HepG2 (cell line): ENCODE results near the gene ULBP1. TPM values are rescaled to one million over a fixed set of nuclear protein-coding genes. Genes with fewer than 3 reads are reported as not detected.
A peak's percentile ranks its signal among the peaks of the same experiment; 100 is the strongest.

ENCODE experiments used
- CENPT ChIP-seq: sonication (generic); formaldehyde crosslinking; IDR thresholded peaks from 2 replicates; pipeline ENCODE4 v1.8.0; 2022; ENCODE audit warnings: low read depth, mild to moderate bottlenecking, moderate library complexity, missing genetic modification reagents
- E2F5 ChIP-seq: sonication (generic); formaldehyde crosslinking; conservative IDR thresholded peaks from 2 replicates; pipeline ENCODE4 v1.4.0; 2020; ENCODE audit warnings: missing genetic modification reagents
- FIP1L1 ChIP-seq: fragments of 200-400 bp; formaldehyde crosslinking; IDR thresholded peaks from 2 replicates; pipeline ENCODE4 v1.6.1; 2018; ENCODE audit warnings: low read depth, mild to moderate bottlenecking, low read length, moderate library complexity, borderline replicate concordance; ENCODE audit not compliant: insufficient read depth
- HNF4G ChIP-seq, 2 experiments: sonication (generic) in 1 of 2; formaldehyde crosslinking in 1 of 2; IDR thresholded peaks; 2 replicates each; pipeline versions ENCODE4 v1.4.0 to v1.6.1; 2011 to 2020; ENCODE audit warnings: borderline replicate concordance in 2 of 2, low read depth in 2 of 2, mild to moderate bottlenecking in 2 of 2, low read length in 1 of 2, missing genetic modification reagents in 1 of 2, moderate library complexity in 1 of 2
- ISX ChIP-seq: sonication (generic); formaldehyde crosslinking; conservative IDR thresholded peaks from 2 replicates; pipeline ENCODE4 v1.5.0; 2020; ENCODE audit warnings: missing genetic modification reagents
- MLLT10 ChIP-seq: sonication (generic); formaldehyde crosslinking; IDR thresholded peaks from 2 replicates; pipeline ENCODE4 v1.4.0; 2020; ENCODE audit warnings: missing genetic modification reagents
- MXI1 ChIP-seq: IDR thresholded peaks from 3 replicates; pipeline ENCODE4 v1.6.1; 2012; ENCODE audit warnings: low read depth, low read length, inconsistent platforms, borderline replicate concordance
- NCOA1 ChIP-seq: sonication (generic); formaldehyde crosslinking; IDR thresholded peaks from 2 replicates; pipeline ENCODE4 v1.9.0; 2021; ENCODE audit warnings: missing genetic modification reagents
- NR2F1 ChIP-seq, 2 experiments: fragments of 450-650 bp in 1 of 2; formaldehyde crosslinking in 1 of 2; IDR thresholded peaks; 2 replicates each; pipeline versions ENCODE4 v1.5.0 to v1.6.1; 2016 to 2020; ENCODE audit warnings: mild to moderate bottlenecking in 1 of 2, missing compliant biosample characterization in 1 of 2, missing genetic modification reagents in 1 of 2, moderate library complexity in 1 of 2
- REPIN1 ChIP-seq: sonication (generic); formaldehyde crosslinking; IDR thresholded peaks from 2 replicates; pipeline ENCODE4 v1.8.0; 2022; ENCODE audit warnings: missing genetic modification reagents, low read depth, mild to moderate bottlenecking, borderline replicate concordance
- SIN3A ChIP-seq: IDR thresholded peaks from 2 replicates; pipeline ENCODE4 v1.6.1; 2011; ENCODE audit warnings: low read depth, mild to moderate bottlenecking, control low read depth, low read length, borderline replicate concordance
- SOX5 ChIP-seq: IDR thresholded peaks from 2 replicates; pipeline ENCODE4 v1.6.1; 2016; ENCODE audit warnings: borderline replicate concordance
- U2AF1 ChIP-seq: fragments of 200-400 bp; formaldehyde crosslinking; optimal IDR thresholded peaks from 2 replicates; pipeline ENCODE3; 2017; ENCODE audit warnings: mild to moderate bottlenecking, low read depth, low read length
- ZFP36L2 ChIP-seq: sonication (generic); formaldehyde crosslinking; IDR thresholded peaks from 2 replicates; pipeline ENCODE4 v1.4.0; 2020; ENCODE audit warnings: missing genetic modification reagents
- ZNF20 ChIP-seq: sonication (generic); formaldehyde crosslinking; IDR thresholded peaks from 2 replicates; pipeline ENCODE4 v1.4.0; 2020; ENCODE audit warnings: mild to moderate bottlenecking, moderate library complexity, missing genetic modification reagents
- ZNF225 ChIP-seq: sonication (generic); formaldehyde crosslinking; IDR thresholded peaks from 2 replicates; pipeline ENCODE4 v1.4.0; 2020; ENCODE audit warnings: mild to moderate bottlenecking, missing genetic modification reagents
- ZNF256 ChIP-seq: sonication (generic); formaldehyde crosslinking; conservative IDR thresholded peaks from 2 replicates; pipeline ENCODE4 v1.4.0; 2020; ENCODE audit warnings: missing genetic modification reagents
- ZNF441 ChIP-seq: sonication (generic); formaldehyde crosslinking; IDR thresholded peaks from 2 replicates; pipeline ENCODE4 v1.7.0; 2021; ENCODE audit warnings: missing genetic modification reagents, borderline replicate concordance
- ZNF446 ChIP-seq: sonication (generic); formaldehyde crosslinking; IDR thresholded peaks from 2 replicates; pipeline ENCODE4 v1.5.0; 2020; ENCODE audit warnings: mild to moderate bottlenecking, missing genetic modification reagents
- polyA plus RNA-seq, 8 experiments: library from polyadenylated mRNA; depleted of rRNA in 3 of 8; stranded (reverse) in 7 of 8; unstranded in 1 of 8; fragments of >200 nt; fragmentation: Illumina TruSeq in 4 of 8; extraction: Trizol in 4 of 8; gene quantifications; 2 replicates each; pipeline versions ENCODE4 v1.2.1 to v1.2.3, GENCODE V29; 2011 to 2016; ENCODE audit warnings: low read depth in 4 of 8, missing spikeins in 1 of 8, mixed read lengths in 1 of 8; ENCODE audit not compliant: insufficient read depth in 1 of 8
- total RNA-seq, 5 experiments: library from RNA; depleted of rRNA; stranded (reverse); fragments of >200 nt; fragmentation: Illumina TruSeq; extraction: Trizol; gene quantifications; 2 replicates each; pipeline ENCODE4 v1.2.3, GENCODE V29; 2016; ENCODE audit warnings: low read depth in 1 of 5
- TF ChIP-seq, protein P1 (sequence below): conservative IDR thresholded peaks from 2 replicates; pipeline ENCODE4 v1.6.1; 2018; ENCODE audit warnings: missing genetic modification reagents
- TF ChIP-seq, protein P2 (sequence below): sonication (generic); formaldehyde crosslinking; IDR thresholded peaks from 2 replicates; pipeline ENCODE4 v1.4.0; 2020; ENCODE audit warnings: missing genetic modification reagents; ENCODE audit errors: not compliant biosample characterization
- TF ChIP-seq, protein P3 (sequence below): sonication (generic); formaldehyde crosslinking; IDR thresholded peaks from 2 replicates; pipeline ENCODE4 v1.9.0; 2022; ENCODE audit warnings: missing genetic modification reagents, mild to moderate bottlenecking, borderline replicate concordance
- TF ChIP-seq, protein P4 (sequence below): sonication (generic); formaldehyde crosslinking; IDR thresholded peaks from 2 replicates; pipeline ENCODE4 v1.5.0; 2020; ENCODE audit warnings: missing genetic modification reagents, mild to moderate bottlenecking, borderline replicate concordance

ULBP1 gene
- total and polyA plus RNA-seq, 2 of the 13 experiments (the other 11 are each of a cell fraction or from before 2014, with no cell fraction given) = 0.04 to 0.09 TPM

DNA sequence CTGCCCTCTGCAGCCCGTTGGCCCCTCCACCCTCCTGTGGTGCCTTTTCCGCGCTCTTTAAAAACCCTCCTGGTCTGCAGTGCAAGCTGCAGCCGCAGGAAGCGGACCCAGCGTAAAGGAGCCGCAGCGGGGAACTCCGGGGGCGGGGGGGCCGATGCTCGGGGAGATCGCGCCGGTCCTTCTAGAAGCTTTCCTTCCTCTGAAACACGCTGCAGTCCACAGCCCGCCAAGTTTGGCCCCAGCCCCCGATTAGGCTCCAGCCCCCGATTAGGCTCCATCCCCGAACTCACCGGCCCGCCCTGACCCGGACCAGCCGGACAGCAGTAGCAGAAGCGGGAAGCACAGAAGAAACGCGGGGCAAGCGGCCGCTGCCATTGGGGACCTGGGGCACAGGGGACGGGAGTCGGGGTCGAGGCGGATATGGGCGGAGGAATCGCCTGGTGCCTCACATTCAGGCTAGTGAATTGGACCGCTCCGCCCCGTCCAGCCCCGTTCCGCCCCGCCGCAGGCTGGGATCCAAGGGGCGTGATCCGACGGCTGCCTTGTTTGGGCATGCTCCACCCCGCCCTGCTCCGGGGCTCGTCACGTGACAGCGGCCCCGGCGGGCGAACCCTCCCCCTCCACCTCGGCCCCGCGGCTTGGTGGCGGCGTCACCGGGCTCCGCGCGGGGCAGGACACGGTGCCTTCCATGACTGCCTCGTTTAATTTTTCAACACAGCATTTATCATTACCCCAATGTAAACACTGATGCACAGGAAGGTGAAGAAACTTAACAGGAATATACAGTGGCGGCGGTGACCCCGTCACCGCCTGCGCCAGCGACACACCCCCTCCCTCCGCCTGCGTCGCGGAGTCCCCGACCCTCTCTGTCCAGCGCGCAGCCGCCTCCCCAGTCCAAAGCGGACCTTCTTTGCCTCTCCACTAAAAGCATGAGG is 41.3 kb downstream of the ULBP1 start (continued):
- TF ChIP-seq HNF4G (IDR thresholded peaks at IDR 0.05; ENCODE audit: borderline replicate concordance, low read depth, low read length) (0 out of 2 replicates have a peak, but pooled peaks have one; percentile 12), HNF4G (CRISPR knock-in tag; IDR thresholded peaks at IDR 0.05; ENCODE audit: borderline replicate concordance, low read depth) (peak; percentile 31; the same call in 1 of the 2 replicates), ISX (CRISPR knock-in tag) (no peak), NCOA1 (CRISPR knock-in tag) (no peak), MLLT10 (CRISPR knock-in tag) (no peak), ZNF225 (CRISPR knock-in tag) (no peak), REPIN1 (CRISPR knock-in tag) (no peak), ZFP36L2 (CRISPR knock-in tag) (no peak), CENPT (CRISPR knock-in tag) (no peak), MXI1 (no peak), ZNF256 (CRISPR knock-in tag) (no peak), SOX5 (no peak), ZNF441 (CRISPR knock-in tag) (no peak; the same call in 1 of the 2 replicates), E2F5 (CRISPR knock-in tag) (no peak), SIN3A (no peak), ZNF446 (CRISPR knock-in tag) (no peak), FIP1L1 (no peak), U2AF1 (no peak), ZNF20 (no peak), NR2F1 (CRISPR knock-in tag; IDR thresholded peaks at IDR 0.05) (no peak)
- TF ChIP-seq, protein P1, sequence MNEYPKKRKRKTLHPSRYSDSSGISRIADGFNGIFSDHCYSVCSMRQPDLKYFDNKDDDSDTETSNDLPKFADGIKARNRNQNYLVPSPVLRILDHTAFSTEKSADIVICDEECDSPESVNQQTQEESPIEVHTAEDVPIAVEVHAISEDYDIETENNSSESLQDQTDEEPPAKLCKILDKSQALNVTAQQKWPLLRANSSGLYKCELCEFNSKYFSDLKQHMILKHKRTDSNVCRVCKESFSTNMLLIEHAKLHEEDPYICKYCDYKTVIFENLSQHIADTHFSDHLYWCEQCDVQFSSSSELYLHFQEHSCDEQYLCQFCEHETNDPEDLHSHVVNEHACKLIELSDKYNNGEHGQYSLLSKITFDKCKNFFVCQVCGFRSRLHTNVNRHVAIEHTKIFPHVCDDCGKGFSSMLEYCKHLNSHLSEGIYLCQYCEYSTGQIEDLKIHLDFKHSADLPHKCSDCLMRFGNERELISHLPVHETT (CRISPR knock-in tag) = no peak; the same call in 1 of the 2 replicates
- TF ChIP-seq, protein P2, sequence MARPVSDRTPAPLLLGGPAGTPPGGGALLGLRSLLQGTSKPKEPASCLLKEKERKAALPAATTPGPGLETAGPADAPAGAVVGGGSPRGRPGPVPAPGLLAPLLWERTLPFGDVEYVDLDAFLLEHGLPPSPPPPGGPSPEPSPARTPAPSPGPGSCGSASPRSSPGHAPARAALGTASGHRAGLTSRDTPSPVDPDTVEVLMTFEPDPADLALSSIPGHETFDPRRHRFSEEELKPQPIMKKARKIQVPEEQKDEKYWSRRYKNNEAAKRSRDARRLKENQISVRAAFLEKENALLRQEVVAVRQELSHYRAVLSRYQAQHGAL = no peak
- TF ChIP-seq, protein P3, sequence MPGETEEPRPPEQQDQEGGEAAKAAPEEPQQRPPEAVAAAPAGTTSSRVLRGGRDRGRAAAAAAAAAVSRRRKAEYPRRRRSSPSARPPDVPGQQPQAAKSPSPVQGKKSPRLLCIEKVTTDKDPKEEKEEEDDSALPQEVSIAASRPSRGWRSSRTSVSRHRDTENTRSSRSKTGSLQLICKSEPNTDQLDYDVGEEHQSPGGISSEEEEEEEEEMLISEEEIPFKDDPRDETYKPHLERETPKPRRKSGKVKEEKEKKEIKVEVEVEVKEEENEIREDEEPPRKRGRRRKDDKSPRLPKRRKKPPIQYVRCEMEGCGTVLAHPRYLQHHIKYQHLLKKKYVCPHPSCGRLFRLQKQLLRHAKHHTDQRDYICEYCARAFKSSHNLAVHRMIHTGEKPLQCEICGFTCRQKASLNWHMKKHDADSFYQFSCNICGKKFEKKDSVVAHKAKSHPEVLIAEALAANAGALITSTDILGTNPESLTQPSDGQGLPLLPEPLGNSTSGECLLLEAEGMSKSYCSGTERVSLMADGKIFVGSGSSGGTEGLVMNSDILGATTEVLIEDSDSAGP = peak; percentile 25; the same call in 1 of the 2 replicates
- TF ChIP-seq, protein P4, sequence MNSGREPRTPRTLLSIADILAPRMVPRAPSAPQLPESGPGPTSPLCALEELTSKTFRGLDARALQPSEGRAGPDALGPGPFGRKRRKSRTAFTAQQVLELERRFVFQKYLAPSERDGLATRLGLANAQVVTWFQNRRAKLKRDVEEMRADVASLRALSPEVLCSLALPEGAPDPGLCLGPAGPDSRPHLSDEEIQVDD (CRISPR knock-in tag) = no peak
